Measurements from ENCODE around the gene CFAP91. TPM values are rescaled to one million over a fixed set of nuclear protein-coding genes. Genes with fewer than 3 reads are reported as not detected.

The CFAP91 gene
- total RNA-seq (ENCODE audit: low replicate concordance): 2.1 and 19.0 TPM in 2 replicates
- long read RNA-seq, full-length matches to known transcripts: 3 of 9 reads
- long read RNA-seq, partial matches to known transcripts: 1 of 9 reads
- long read RNA-seq, other reads (novel, unspliced or antisense): 5 of 9 reads

DNA sequence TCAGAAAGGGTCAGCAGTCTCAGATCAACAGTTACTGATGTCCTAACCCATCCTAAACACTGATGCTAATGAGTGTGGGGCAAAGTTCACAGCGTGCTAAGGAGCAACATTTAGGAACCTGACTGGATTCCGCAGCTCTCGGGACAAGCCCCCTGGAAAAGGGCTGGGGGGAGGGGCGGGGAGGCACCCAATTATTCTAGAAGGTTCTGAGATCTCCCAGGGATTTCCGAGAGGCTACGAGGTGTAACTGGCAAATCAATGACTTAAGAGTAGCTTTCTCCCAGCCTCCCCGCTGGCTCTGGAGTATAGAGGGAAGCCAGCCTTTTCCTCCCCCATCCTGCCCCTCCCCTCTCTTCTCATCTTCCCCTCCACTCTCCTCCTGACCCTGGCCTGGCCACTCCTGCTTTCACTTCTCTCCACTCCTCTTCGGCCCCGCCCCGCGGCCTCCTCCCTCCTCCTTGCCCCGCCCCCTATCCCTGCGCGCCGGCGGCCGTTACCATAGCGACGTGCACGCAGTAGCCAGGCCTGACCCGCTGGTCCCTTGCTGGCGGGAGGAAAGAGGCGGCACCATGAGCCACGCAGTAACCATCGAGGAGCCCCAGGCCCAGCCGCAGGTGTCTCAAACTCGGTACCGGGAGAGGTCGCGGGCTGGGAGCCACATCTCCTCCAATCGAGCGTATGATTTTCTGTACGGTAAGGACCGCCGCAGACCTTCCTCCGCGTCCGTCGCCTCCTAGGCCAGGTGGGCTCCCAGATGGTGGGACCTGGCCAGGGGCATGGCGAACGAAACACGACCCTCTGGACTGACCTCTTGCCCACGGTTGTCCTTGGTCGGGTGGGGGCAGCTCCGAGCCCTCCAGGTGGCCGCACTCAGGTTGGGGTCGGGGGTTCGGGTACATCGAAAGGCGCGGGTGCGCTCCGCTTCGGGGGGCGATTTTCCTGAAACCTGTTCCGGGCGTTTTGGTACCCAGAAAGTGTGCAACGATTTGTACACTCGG, at the start of gene CFAP91:
TSS of gene CFAP91 (plus strand) at position 493 of the 998 bp plus-strand sequence. CDS start at position 570, 77 bp downstream.
- H3K4me1 Mint-ChIP-seq (ENCODE audit: unreplicated experiment): peaks cover 7% of the 10 kb centered on the region
- H3K27ac Mint-ChIP-seq: no peak within 1 kb of the TSS
- DNase-seq (ENCODE audit: extremely low spot score, unreplicated experiment): peak; percentile 96
- H3K9me3 Mint-ChIP-seq: no peaks in the 10 kb centered on the region
- H3K36me3 Mint-ChIP-seq: no peaks in the 10 kb centered on the region
- H3K4me3 Mint-ChIP-seq: peak within 1 kb of the TSS; percentile 83
- TF ChIP-seq, protein P1, sequence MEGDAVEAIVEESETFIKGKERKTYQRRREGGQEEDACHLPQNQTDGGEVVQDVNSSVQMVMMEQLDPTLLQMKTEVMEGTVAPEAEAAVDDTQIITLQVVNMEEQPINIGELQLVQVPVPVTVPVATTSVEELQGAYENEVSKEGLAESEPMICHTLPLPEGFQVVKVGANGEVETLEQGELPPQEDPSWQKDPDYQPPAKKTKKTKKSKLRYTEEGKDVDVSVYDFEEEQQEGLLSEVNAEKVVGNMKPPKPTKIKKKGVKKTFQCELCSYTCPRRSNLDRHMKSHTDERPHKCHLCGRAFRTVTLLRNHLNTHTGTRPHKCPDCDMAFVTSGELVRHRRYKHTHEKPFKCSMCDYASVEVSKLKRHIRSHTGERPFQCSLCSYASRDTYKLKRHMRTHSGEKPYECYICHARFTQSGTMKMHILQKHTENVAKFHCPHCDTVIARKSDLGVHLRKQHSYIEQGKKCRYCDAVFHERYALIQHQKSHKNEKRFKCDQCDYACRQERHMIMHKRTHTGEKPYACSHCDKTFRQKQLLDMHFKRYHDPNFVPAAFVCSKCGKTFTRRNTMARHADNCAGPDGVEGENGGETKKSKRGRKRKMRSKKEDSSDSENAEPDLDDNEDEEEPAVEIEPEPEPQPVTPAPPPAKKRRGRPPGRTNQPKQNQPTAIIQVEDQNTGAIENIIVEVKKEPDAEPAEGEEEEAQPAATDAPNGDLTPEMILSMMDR (conservative IDR thresholded peaks at IDR 0.05): no peak
- peaks cover 6% of the 10 kb centered on the region for H3K27me3 Mint-ChIP-seq

DNA sequence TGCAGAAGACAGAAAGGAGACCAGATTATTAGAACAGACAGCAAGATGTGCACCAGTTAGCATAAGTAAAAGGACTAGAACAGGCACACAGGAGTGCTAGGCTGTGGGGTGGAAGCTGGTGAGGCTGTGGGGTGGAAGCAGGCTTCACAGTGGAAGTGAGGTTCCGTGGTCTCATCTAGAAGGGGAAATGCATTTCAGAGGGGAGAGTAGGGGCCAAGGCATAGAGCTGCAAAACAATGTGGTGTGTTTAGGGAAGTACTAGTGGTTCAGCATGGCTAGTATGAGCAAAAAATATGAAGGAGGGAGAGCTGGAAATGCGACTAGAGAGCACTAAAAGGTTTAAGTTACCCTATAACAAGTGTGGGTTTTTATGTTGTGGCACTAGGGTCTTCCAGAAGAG, 48.9 kb upstream of the CFAP91 start:
- peaks cover 11% of the 10 kb centered on the region for H3K4me1 Mint-ChIP-seq (ENCODE audit: unreplicated experiment)
- no peaks in the 10 kb centered on the region for H3K9me3 Mint-ChIP-seq
- H3K27ac Mint-ChIP-seq: no peak overlapping the region
- no peak for DNase-seq (ENCODE audit: extremely low spot score, unreplicated experiment)
- H3K4me3 Mint-ChIP-seq: no peak overlapping the region
- no peaks in the 10 kb centered on the region for H3K36me3 Mint-ChIP-seq
- no peaks in the 10 kb centered on the region for H3K27me3 Mint-ChIP-seq
- TF ChIP-seq, protein P1 (conservative IDR thresholded peaks at IDR 0.05): no peak

DNA sequence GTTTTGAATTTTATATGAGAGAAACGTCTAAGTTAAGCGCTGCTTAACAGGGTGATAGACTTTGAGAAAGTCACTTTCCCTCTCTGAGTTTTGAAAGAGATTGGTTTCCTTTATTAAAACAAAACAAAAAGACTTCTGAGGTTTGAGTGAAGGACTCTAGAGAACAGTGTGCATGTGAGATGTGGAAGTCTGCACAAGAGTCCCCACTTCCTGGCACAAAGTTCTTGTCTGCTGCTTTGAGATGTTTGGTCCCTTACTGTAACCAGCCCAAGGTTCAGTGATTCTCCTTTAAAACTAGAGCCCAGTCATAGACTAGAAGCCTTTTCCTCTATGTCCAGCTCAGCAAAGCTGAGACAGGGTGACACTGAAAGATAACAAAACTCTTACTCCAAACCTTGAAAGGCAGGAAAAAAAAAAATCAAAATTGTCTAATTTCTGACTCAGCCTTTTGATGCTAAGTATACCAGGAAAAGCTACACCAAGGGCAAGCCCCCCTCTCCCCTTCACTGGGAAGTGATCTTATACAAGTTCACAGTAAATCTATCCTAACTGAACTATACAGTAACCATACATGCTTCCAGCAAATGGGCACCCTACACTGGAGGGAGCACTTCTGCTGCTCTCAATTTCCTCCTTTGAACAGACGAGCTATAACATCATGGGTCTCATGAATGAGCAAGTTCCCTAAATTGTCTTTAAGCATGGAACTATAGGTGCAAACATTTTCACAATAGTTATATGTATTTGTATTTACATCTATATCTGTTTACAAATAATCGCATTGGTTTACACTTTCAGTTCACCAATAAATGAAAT, 44.7 kb upstream of the CFAP91 start:
- TF ChIP-seq, protein P1 (conservative IDR thresholded peaks at IDR 0.05): no peak
- no peak overlapping the region for H3K27ac Mint-ChIP-seq
- no peaks in the 10 kb centered on the region for H3K9me3 Mint-ChIP-seq
- H3K4me3 Mint-ChIP-seq: no peak overlapping the region
- no peak for DNase-seq (ENCODE audit: extremely low spot score, unreplicated experiment)
- peaks cover 5% of the 10 kb centered on the region for H3K36me3 Mint-ChIP-seq
- H3K4me1 Mint-ChIP-seq (ENCODE audit: unreplicated experiment): no peaks in the 10 kb centered on the region
- H3K27me3 Mint-ChIP-seq: no peaks in the 10 kb centered on the region

DNA sequence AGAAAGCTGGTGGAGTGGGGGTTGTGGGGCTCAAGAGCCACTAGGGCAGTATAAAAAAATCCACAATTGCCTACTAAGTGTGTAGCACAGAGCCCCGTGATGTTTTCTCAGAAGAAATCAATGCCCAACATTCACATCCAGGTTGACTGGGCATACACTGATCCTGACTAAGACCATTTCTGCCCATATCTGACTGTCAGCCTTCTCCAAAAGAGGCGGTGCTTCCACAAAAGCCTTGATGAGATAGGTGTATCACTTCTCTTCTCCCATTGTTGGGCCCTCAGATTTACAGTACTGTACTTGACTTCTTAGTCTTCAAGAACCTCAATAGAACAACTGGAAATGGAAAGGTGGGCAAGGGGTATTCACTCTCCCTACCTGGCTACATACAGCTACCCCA, 43.8 kb upstream of the CFAP91 start:
- Mint-ChIP-seq H3K9me3 (no peaks in the 10 kb centered on the region), H3K4me3 (no peak overlapping the region), H3K27me3 (no peaks in the 10 kb centered on the region), H3K4me1 (ENCODE audit: unreplicated experiment) (no peaks in the 10 kb centered on the region), H3K27ac (no peak overlapping the region), H3K36me3 (peaks cover 5% of the 10 kb centered on the region)
- no peak for DNase-seq (ENCODE audit: extremely low spot score, unreplicated experiment)
- TF ChIP-seq, protein P1 (conservative IDR thresholded peaks at IDR 0.05): no peak

DNA sequence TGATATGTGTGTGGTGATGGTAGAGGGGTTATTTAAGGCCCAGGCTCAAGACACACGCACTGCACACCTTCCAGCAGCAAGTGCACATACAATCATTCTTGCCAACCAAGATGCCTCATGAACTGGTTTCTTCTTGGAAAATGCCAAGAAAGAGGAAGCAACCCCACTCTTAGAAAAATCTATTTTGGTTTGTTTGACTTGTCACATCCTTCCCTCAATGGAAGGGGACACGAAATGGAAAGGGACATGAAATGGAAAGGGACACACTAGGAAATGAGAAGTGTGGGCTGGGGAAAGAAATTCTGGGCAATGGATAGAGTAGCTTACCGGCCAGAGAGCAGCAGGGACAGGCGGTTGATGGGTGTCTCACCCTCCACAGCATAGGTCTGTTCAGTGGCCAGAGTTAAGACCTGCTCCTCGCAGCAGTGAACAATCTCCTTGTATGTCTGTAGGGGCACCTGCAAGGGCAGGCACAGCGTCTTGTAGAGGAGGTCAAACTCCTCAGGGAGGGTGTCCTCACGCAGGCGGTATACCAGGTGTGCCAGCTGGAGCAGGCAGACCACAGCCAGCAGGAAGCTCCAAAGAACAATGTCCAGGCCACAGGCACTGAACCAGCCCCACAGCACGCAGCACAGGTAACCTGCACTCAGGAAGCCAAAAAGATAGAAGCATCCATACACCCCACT, 43.1 kb upstream of the CFAP91 start:
- no peak for DNase-seq (ENCODE audit: extremely low spot score, unreplicated experiment)
- no peak overlapping the region for H3K4me3 Mint-ChIP-seq
- no peak overlapping the region for H3K27ac Mint-ChIP-seq
- H3K27me3 Mint-ChIP-seq: no peaks in the 10 kb centered on the region
- TF ChIP-seq, protein P1 (conservative IDR thresholded peaks at IDR 0.05): no peak
- H3K36me3 Mint-ChIP-seq: peaks cover 5% of the 10 kb centered on the region
- no peaks in the 10 kb centered on the region for H3K9me3 Mint-ChIP-seq
- no peaks in the 10 kb centered on the region for H3K4me1 Mint-ChIP-seq (ENCODE audit: unreplicated experiment)

Data from type B pancreatic cell (in vitro differentiated cells).